Tibial artery (tissue), 4 donors: ENCODE results near the gene RBM43.

ENCODE experiments used
- DNase-seq, 2 donors: peaks; one replicate each; pipeline ENCODE4 v3.0.0-alpha.2; 2019
- H3K27ac ChIP-seq, 2 donors: fragments of 200-600 bp; sonication (generic) in 1 of 2; 1 replicate in 1 of 2; 2 replicates in 1 of 2; pipeline ENCODE4 v1.5.1; 2018 to 2019; ENCODE audit warnings: mild to moderate bottlenecking in 1 of 2
- H3K27me3 ChIP-seq, 2 donors: fragments of 200-600 bp; sonication (generic) in 1 of 2; one replicate each; pipeline versions ENCODE4 v1.5.1 to v1.6.0; 2016 to 2019
- H3K36me3 ChIP-seq, 3 donors: fragments of 200-600 bp; sonication (generic) in 2 of 3; one replicate each; pipeline ENCODE4 v1.5.1; 2016 to 2019; ENCODE audit warnings: mild to moderate bottlenecking in 2 of 3
- H3K4me1 ChIP-seq, 4 donors: fragments of 200-600 bp; sonication (generic) in 2 of 4; 1 replicate in 3 of 4; 2 replicates in 1 of 4; pipeline ENCODE4 v1.5.1; 2016 to 2019
- H3K4me3 ChIP-seq, 2 donors: fragments of 200-600 bp; sonication (generic) in 1 of 2; 1 replicate in 1 of 2; 2 replicates in 1 of 2; pipeline ENCODE4 v1.5.1; 2018 to 2019; ENCODE audit warnings: mild to moderate bottlenecking in 2 of 2
- H3K9me3 ChIP-seq, 3 donors: fragments of 200-600 bp; sonication (generic) in 1 of 3; one replicate each; pipeline ENCODE4 v1.5.1; 2016 to 2019
- CTCF ChIP-seq, 2 experiments: fragments of 200-600 bp in 1 of 2; fragments of 450-650 bp in 1 of 2; IDR thresholded peaks; one replicate each; pipeline ENCODE4 v1.5.1; 2017 to 2019; ENCODE audit warnings: antibody characterized with exemption in 2 of 2, mild to moderate bottlenecking in 1 of 2, moderate library complexity in 1 of 2
- intact Hi-C: fragments of 100-400 bp; cut with DNase I; formaldehyde crosslinking; loops from one replicate; pipeline ENCODE4 v1.15.0; 2023; ENCODE audit warnings: low total_unique reads

Gene RBM43

DNA sequence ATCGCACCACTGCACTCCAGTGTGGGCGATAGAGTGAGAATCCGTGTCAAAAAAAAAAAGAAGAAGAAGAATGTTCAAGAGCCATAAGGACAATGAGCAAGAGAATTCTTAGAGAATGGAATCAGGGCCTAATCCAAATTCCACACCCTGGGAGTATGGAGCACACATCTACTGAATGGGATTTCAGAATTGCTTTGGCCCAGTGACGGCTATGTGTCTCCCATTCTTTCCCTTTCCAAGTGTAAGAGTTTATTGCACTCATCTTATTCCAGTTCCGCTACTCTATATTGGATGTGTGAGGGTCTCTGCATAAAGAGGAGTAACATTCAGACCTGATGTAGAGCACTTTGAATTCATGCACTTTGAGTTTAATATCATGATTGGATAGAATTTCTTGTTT lies 5.9 kb upstream of the RBM43 start:
- no peaks in the 10 kb centered on the region for H3K9me3 ChIP-seq
- no peak overlapping the region for H3K27ac ChIP-seq
- peaks cover 0 to 3% (median 0%) of the 10 kb centered on the region in 4 donors for H3K4me1 ChIP-seq
- H3K27me3 ChIP-seq, result no peaks in the 10 kb centered on the region
- no peak for TF ChIP-seq CTCF (IDR thresholded peaks at IDR 0.05)
- no peak for DNase-seq
- H3K36me3 ChIP-seq, result peaks cover 0 to 10% (median 0%) of the 10 kb centered on the region in 3 donors
- intact Hi-C loops, result loop anchor here (10.0 kb wide), 1 partner anchor 147 kb away; no protein-coding TSS in a partner anchor
- no peak overlapping the region for H3K4me3 ChIP-seq

- H3K4me3 ChIP-seq, result no peak overlapping the region
- H3K27me3 ChIP-seq, result no peaks in the 10 kb centered on the region
- peaks cover 0 to 9% (median 0%) of the 10 kb centered on the region in 4 donors for H3K4me1 ChIP-seq
- H3K36me3 ChIP-seq, result peaks cover 0 to 5% (median 0%) of the 10 kb centered on the region in 3 donors
- H3K27ac ChIP-seq, result no peak overlapping the region
- intact Hi-C loops, result loop anchor here (10.0 kb wide), 1 partner anchor 149 kb away; no protein-coding TSS in a partner anchor
- DNase-seq, result no peak
- no peak for TF ChIP-seq CTCF (IDR thresholded peaks at IDR 0.05)
- no peaks in the 10 kb centered on the region for H3K9me3 ChIP-seq
These were observed 4.3 kb upstream of the RBM43 start for GRCh38 chr2:151265991-151266390.

DNA sequence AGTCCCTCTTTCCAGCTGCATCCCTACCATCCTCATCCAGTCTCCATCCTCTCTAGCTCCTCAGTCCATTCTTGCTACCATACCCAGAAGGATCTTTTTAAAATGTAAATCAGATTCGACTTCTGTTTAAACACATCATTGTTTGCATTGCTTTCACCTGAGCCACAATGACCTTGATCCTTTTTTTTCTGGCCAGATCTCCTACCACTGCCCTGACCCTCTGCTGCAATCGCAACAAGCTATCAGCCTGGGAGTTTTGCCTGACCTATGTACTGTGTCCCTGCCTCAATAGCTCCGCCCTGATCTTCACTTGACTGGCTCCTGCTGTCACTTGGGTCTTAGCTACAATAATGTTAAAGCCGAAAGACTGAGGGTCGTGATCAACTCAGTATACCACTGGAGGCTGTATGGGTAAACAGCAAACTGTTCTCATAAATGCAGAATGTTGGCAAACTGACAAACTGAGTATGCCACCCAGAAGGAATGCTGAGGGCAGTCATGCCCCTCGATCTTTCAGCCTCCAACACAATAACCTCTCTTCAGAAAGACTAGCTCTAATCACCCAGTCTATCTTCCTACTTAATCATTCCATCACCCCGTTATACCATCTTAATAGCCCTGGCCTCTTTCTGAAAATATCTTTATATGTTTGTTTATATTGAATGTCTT lies 2.6 kb upstream of the RBM43 start:
- Histone ChIP-seq H3K9me3 (no peaks in the 10 kb centered on the region), H3K36me3 (no peaks in the 10 kb centered on the region), H3K27me3 (no peaks in the 10 kb centered on the region), H3K4me1 (peaks cover 0 to 12% (median 6%) of the 10 kb centered on the region in 4 donors), H3K4me3 (no peak overlapping the region), H3K27ac (no peak overlapping the region)
- intact Hi-C loops, result loop anchor here (10.0 kb wide), 1 partner anchor 151 kb away; no protein-coding TSS in a partner anchor
- no peak for DNase-seq
- no peak for TF ChIP-seq CTCF (IDR thresholded peaks at IDR 0.05)

GRCh38 chr2:151262629-151263028 lies 966 bp upstream of the RBM43 start:
- intact Hi-C loops, result loop anchor here (10.0 kb wide), 1 partner anchor 152 kb away; no protein-coding TSS in a partner anchor
- H3K27ac ChIP-seq, result no peak overlapping the region
- no peak for TF ChIP-seq CTCF (IDR thresholded peaks at IDR 0.05)
- no peak for DNase-seq
- no peaks in the 10 kb centered on the region for H3K36me3 ChIP-seq
- H3K9me3 ChIP-seq, result no peaks in the 10 kb centered on the region
- H3K27me3 ChIP-seq, result no peaks in the 10 kb centered on the region
- peaks cover 0 to 26% (median 5%) of the 10 kb centered on the region in 4 donors for H3K4me1 ChIP-seq
- no peak overlapping the region for H3K4me3 ChIP-seq

GRCh38 chr2:151261977-151262291 lies 271 bp upstream of the RBM43 start:
- intact Hi-C loops, result loop anchor here (10.0 kb wide), 1 partner anchor 153 kb away; no protein-coding TSS in a partner anchor
- peaks cover 0 to 32% (median 7%) of the 10 kb centered on the region in 4 donors for H3K4me1 ChIP-seq
- no peaks in the 10 kb centered on the region for H3K9me3 ChIP-seq
- TF ChIP-seq CTCF (IDR thresholded peaks at IDR 0.05), result no peak
- no peak for DNase-seq
- H3K4me3 ChIP-seq, result peak overlapping the region; percentile 76 to 98
- peak overlapping the region; percentile 92 to 97 for H3K27ac ChIP-seq
- H3K36me3 ChIP-seq, result no peaks in the 10 kb centered on the region
- no peaks in the 10 kb centered on the region for H3K27me3 ChIP-seq
